Measurements from ENCODE around the gene FOXRED1.

Gene FOXRED1

DNA sequence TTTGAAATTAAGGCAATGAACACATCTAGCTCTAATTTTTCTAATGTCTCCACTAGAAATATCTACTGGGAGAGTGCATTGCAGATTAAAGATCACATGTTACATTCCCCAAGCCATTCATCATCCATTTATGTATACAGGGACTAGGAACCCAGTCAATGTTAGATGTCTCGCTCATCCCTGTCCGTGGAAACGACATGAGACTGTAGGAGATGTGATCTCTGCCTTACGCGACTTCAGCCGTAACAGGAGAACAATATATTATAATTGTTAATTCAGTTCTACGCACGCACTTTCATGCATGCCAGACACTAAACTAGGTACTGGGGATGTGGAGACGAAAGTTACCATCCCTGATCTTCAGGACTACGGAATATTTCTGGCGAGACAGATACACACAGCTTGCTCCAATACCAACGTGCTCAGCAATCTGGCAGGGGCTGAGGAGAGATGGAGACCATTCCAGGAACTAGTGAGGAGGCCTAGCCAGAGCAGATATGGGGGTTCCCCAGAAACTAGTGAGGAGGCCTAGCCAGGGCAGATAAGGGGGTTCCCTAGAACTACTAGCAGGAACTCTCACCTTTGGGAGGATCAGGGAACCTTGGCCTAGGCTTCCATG is 35.6 kb downstream of the FOXRED1 start:
- peak overlapping the region; percentile 79 for H3K4me3 ChIP-seq (ENCODE audit: low read depth, low read length, poor library complexity, severe bottlenecking)
- H3F3A ChIP-seq (ENCODE audit: insufficient read depth, low read length), result no peaks in the 10 kb centered on the region
- TF ChIP-seq, protein P1, sequence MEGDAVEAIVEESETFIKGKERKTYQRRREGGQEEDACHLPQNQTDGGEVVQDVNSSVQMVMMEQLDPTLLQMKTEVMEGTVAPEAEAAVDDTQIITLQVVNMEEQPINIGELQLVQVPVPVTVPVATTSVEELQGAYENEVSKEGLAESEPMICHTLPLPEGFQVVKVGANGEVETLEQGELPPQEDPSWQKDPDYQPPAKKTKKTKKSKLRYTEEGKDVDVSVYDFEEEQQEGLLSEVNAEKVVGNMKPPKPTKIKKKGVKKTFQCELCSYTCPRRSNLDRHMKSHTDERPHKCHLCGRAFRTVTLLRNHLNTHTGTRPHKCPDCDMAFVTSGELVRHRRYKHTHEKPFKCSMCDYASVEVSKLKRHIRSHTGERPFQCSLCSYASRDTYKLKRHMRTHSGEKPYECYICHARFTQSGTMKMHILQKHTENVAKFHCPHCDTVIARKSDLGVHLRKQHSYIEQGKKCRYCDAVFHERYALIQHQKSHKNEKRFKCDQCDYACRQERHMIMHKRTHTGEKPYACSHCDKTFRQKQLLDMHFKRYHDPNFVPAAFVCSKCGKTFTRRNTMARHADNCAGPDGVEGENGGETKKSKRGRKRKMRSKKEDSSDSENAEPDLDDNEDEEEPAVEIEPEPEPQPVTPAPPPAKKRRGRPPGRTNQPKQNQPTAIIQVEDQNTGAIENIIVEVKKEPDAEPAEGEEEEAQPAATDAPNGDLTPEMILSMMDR (IDR thresholded peaks at IDR 0.05; ENCODE audit: low read length), result no peak
- no peak for TF ChIP-seq EZH2 (IDR thresholded peaks at IDR 0.05; ENCODE audit: borderline replicate concordance, low read length)
- peak overlapping the region; percentile 64 for H3K27ac ChIP-seq (ENCODE audit: low read depth, low read length, poor library complexity, severe bottlenecking)
- H3K9me2 ChIP-seq (ENCODE audit: low read depth, low read length), result no peaks in the 10 kb centered on the region
- H3K36me3 ChIP-seq (ENCODE audit: insufficient read depth, low read length), result peaks cover 17% of the 10 kb centered on the region; the same call in 1 of the 2 replicates
- peak overlapping the region; percentile 73 for H3K4me2 ChIP-seq (ENCODE audit: low read length)
- H3K79me2 ChIP-seq (ENCODE audit: insufficient read depth, low read length), result 0 out of 2 replicates have a peak, but pooled peaks cover 6% of the 10 kb centered on the region
- H2AFZ ChIP-seq (ENCODE audit: low read length), result no peak overlapping the region
- H3K9me3 ChIP-seq (ENCODE audit: low read length), result no peaks in the 10 kb centered on the region
- H3K4me1 ChIP-seq (ENCODE audit: insufficient read depth, low read length, severe bottlenecking), result peaks cover 27% of the 10 kb centered on the region
- peak overlapping the region; percentile 90 for H3K9ac ChIP-seq (ENCODE audit: low read length)
- no peaks in the 10 kb centered on the region for H3K27me3 ChIP-seq (ENCODE audit: insufficient read depth, low read length)
- H4K20me1 ChIP-seq (ENCODE audit: insufficient read depth, low read length), result no peaks in the 10 kb centered on the region

DNA sequence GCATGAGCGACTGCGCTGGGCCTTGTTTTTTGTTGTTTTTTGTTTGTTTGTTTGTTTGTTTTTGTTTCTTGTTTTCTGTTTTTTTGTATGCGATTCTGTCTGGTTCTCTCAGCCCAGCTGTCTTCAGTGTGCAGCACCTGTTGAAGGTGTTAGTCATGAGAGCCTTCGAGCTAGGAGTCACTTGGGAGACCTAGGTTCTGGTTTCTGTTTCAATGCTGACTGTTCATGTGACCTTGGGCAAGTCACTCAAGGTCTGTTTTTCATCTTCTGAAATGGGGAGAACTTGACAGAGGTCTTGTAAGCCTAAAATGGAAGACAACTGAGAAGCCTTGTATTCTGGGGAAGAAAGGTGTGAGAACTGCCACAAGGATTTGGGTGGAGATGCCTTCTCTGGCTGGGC is 36.7 kb downstream of the FOXRED1 start:
- 0 out of 2 replicates have a peak, but pooled peaks cover 6% of the 10 kb centered on the region for H3K79me2 ChIP-seq (ENCODE audit: insufficient read depth, low read length)
- no peaks in the 10 kb centered on the region for H3K9me3 ChIP-seq (ENCODE audit: low read length)
- H3K4me1 ChIP-seq (ENCODE audit: insufficient read depth, low read length, severe bottlenecking), result peaks cover 27% of the 10 kb centered on the region
- H3K36me3 ChIP-seq (ENCODE audit: insufficient read depth, low read length), result peaks cover 26% of the 10 kb centered on the region; the same call in 1 of the 2 replicates
- peak overlapping the region; percentile 32 for H3K27ac ChIP-seq (ENCODE audit: low read depth, low read length, poor library complexity, severe bottlenecking)
- no peaks in the 10 kb centered on the region for H3K27me3 ChIP-seq (ENCODE audit: insufficient read depth, low read length)
- H2AFZ ChIP-seq (ENCODE audit: low read length), result no peak overlapping the region
- H3K9ac ChIP-seq (ENCODE audit: low read length), result no peak overlapping the region
- H3K4me3 ChIP-seq (ENCODE audit: low read depth, low read length, poor library complexity, severe bottlenecking), result no peak overlapping the region
- H4K20me1 ChIP-seq (ENCODE audit: insufficient read depth, low read length), result no peaks in the 10 kb centered on the region
- 0 out of 2 replicates have a peak overlapping the region, but pooled peaks have one; percentile 3 for H3K4me2 ChIP-seq (ENCODE audit: low read length)
- H3K9me2 ChIP-seq (ENCODE audit: low read depth, low read length), result no peaks in the 10 kb centered on the region
- H3F3A ChIP-seq (ENCODE audit: insufficient read depth, low read length), result no peaks in the 10 kb centered on the region
- TF ChIP-seq EZH2 (IDR thresholded peaks at IDR 0.05; ENCODE audit: borderline replicate concordance, low read length), result no peak
- TF ChIP-seq, protein P1 (IDR thresholded peaks at IDR 0.05; ENCODE audit: low read length), result no peak

DNA sequence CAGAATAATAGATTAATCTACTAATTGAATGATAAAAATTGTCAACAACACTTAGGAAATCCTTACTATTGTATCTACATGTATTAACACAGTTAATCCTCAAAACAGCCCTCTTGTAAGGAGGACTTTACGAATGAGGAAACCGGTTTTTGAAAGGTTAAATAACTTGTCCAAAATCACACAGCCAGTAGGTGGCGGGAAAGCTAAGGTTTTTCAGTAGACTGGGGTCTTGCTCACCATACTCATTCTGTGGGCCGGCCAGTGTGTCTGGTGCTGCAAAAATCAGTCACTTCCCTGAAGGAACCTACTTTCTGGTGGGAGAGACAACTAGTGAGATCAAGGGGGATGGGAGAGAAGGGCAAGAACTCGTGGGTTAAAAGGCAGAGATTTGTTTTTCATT is 38.8 kb downstream of the FOXRED1 start:
- Histone ChIP-seq H3K9ac (ENCODE audit: low read length) (no peak overlapping the region), H3K27ac (ENCODE audit: low read depth, low read length, poor library complexity, severe bottlenecking) (no peak overlapping the region), H3K79me2 (ENCODE audit: insufficient read depth, low read length) (0 out of 2 replicates have a peak, but pooled peaks cover 6% of the 10 kb centered on the region), H3K4me2 (ENCODE audit: low read length) (no peak overlapping the region), H3K27me3 (ENCODE audit: insufficient read depth, low read length) (no peaks in the 10 kb centered on the region), H3K9me3 (ENCODE audit: low read length) (no peaks in the 10 kb centered on the region), H3K9me2 (ENCODE audit: low read depth, low read length) (no peaks in the 10 kb centered on the region), H3K4me3 (ENCODE audit: low read depth, low read length, poor library complexity, severe bottlenecking) (no peak overlapping the region), H2AFZ (ENCODE audit: low read length) (no peak overlapping the region), H4K20me1 (ENCODE audit: insufficient read depth, low read length) (no peaks in the 10 kb centered on the region), H3F3A (ENCODE audit: insufficient read depth, low read length) (no peaks in the 10 kb centered on the region), H3K36me3 (ENCODE audit: insufficient read depth, low read length) (peaks cover 43% of the 10 kb centered on the region), H3K4me1 (ENCODE audit: insufficient read depth, low read length, severe bottlenecking) (peaks cover 27% of the 10 kb centered on the region)
- TF ChIP-seq, protein P1 (IDR thresholded peaks at IDR 0.05; ENCODE audit: low read length), result peak; percentile 38; the same call in 1 of the 2 replicates
- TF ChIP-seq EZH2 (IDR thresholded peaks at IDR 0.05; ENCODE audit: borderline replicate concordance, low read length), result no peak

Data from OCI-LY1 (cell line).